K562 (cell line): Measurements from ENCODE around the gene HOXA10. TPM values are rescaled to one million over a fixed set of nuclear protein-coding genes. Genes with fewer than 3 reads are reported as not detected.

Experiments used
- NFIC ChIP-seq: fragments of 450-650 bp; IDR thresholded peaks from 2 replicates; pipeline ENCODE4 v1.6.1; 2017; ENCODE audit warnings: mild to moderate bottlenecking, inconsistent platforms
- PYGO2 ChIP-seq: fragments of 450-650 bp; IDR thresholded peaks from 2 replicates; pipeline ENCODE4 v1.6.1; 2016; ENCODE audit warnings: mild to moderate bottlenecking, missing genetic modification characterization, moderate library complexity, missing compliant biosample characterization
- SMAD2 ChIP-seq: fragments of 150-350 bp; IDR thresholded peaks from 2 replicates; pipeline ENCODE4 v1.6.1; 2014; ENCODE audit warnings: low read depth, mild to moderate bottlenecking, low read length
- ZNF165 ChIP-seq: fragments of 250-450 bp; sonication (Bioruptor Pico); IDR thresholded peaks from 2 replicates; pipeline ENCODE4 v1.4.0; 2020; ENCODE audit warnings: borderline replicate concordance
- ZNF41 ChIP-seq: fragments of 250-450 bp; sonication (Bioruptor Pico); conservative IDR thresholded peaks from 2 replicates; pipeline ENCODE4 v1.4.0; 2020; ENCODE audit warnings: mild to moderate bottlenecking
- ZNF644 ChIP-seq: fragments of 200-800 bp; sonication (Bioruptor generic); IDR thresholded peaks from 2 replicates; pipeline ENCODE4 v1.6.1; 2016; ENCODE audit warnings: low read depth, missing genetic modification characterization, missing compliant biosample characterization
- polyA plus RNA-seq, 8 experiments: library from polyadenylated mRNA; depleted of rRNA in 4 of 8; stranded (reverse) in 5 of 8; unstranded in 3 of 8; fragments of >200 nt; fragmentation: Nextera tagmentation in 2 of 8; fragmentation: Illumina TruSeq in 1 of 8; extraction: Ambion mirVana in 2 of 8; extraction: Trizol in 1 of 8; gene quantifications; 2 replicates each; pipeline versions ENCODE4 v1.2.1 to v1.2.3, GENCODE V29; 2011 to 2014; ENCODE audit warnings: inconsistent platforms in 1 of 8, missing spikeins in 1 of 8
- total RNA-seq, 7 experiments: library from RNA; depleted of rRNA in 6 of 7; stranded (reverse); fragments of >200 nt in 6 of 7; fragmentation: Illumina TruSeq in 2 of 7; extraction: Trizol in 2 of 7; gene quantifications; 2 replicates each; pipeline versions ENCODE4 v1.2.1 to v1.2.3, GENCODE V29; 2011 to 2021; ENCODE audit warnings: low replicate concordance in 1 of 7
- TF ChIP-seq, protein P1 (sequence below): fragments of 450-650 bp; IDR thresholded peaks from 2 replicates; pipeline ENCODE4 v1.6.1; 2016; ENCODE audit warnings: mild to moderate bottlenecking, moderate library complexity
- TF ChIP-seq, protein P2 (sequence below), 2 experiments: fragments of 450-650 bp; IDR thresholded peaks; 2 replicates each; pipeline ENCODE4 v1.6.1; 2016; ENCODE audit warnings: mild to moderate bottlenecking in 2 of 2, borderline replicate concordance in 1 of 2, low read depth in 1 of 2, moderate library complexity in 1 of 2

The HOXA10 gene
- total and polyA plus RNA-seq, 9 of the 15 experiments (the other 6 are each of a cell fraction or from before 2014, with no cell fraction given), result not detected

DNA sequence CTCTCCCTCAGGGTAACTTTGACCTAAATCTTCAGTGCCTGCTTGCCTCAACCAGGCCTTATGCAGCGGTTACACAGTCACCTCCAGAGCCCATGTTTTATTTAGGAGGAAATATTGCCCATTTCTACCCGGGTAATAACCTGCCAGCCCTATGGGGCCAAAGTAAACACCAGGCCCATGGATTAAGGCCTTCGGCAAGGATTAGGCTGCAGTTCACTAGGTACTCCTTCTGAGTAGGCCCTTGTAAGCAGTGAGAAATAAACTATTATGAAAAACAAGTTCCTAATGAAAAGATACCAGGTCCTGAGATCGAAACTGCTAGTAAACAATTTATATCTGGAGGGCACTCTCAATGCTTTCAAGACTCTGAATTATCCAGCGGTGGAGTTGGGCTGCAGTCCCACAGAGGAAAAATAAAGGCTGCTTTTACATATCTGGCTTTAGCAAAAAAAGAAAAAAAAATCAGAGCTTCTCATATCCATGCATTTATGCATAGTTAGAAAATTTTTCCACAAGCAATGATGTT is 3.7 kb upstream of the HOXA10 start (continued):
- TF ChIP-seq, protein P1, sequence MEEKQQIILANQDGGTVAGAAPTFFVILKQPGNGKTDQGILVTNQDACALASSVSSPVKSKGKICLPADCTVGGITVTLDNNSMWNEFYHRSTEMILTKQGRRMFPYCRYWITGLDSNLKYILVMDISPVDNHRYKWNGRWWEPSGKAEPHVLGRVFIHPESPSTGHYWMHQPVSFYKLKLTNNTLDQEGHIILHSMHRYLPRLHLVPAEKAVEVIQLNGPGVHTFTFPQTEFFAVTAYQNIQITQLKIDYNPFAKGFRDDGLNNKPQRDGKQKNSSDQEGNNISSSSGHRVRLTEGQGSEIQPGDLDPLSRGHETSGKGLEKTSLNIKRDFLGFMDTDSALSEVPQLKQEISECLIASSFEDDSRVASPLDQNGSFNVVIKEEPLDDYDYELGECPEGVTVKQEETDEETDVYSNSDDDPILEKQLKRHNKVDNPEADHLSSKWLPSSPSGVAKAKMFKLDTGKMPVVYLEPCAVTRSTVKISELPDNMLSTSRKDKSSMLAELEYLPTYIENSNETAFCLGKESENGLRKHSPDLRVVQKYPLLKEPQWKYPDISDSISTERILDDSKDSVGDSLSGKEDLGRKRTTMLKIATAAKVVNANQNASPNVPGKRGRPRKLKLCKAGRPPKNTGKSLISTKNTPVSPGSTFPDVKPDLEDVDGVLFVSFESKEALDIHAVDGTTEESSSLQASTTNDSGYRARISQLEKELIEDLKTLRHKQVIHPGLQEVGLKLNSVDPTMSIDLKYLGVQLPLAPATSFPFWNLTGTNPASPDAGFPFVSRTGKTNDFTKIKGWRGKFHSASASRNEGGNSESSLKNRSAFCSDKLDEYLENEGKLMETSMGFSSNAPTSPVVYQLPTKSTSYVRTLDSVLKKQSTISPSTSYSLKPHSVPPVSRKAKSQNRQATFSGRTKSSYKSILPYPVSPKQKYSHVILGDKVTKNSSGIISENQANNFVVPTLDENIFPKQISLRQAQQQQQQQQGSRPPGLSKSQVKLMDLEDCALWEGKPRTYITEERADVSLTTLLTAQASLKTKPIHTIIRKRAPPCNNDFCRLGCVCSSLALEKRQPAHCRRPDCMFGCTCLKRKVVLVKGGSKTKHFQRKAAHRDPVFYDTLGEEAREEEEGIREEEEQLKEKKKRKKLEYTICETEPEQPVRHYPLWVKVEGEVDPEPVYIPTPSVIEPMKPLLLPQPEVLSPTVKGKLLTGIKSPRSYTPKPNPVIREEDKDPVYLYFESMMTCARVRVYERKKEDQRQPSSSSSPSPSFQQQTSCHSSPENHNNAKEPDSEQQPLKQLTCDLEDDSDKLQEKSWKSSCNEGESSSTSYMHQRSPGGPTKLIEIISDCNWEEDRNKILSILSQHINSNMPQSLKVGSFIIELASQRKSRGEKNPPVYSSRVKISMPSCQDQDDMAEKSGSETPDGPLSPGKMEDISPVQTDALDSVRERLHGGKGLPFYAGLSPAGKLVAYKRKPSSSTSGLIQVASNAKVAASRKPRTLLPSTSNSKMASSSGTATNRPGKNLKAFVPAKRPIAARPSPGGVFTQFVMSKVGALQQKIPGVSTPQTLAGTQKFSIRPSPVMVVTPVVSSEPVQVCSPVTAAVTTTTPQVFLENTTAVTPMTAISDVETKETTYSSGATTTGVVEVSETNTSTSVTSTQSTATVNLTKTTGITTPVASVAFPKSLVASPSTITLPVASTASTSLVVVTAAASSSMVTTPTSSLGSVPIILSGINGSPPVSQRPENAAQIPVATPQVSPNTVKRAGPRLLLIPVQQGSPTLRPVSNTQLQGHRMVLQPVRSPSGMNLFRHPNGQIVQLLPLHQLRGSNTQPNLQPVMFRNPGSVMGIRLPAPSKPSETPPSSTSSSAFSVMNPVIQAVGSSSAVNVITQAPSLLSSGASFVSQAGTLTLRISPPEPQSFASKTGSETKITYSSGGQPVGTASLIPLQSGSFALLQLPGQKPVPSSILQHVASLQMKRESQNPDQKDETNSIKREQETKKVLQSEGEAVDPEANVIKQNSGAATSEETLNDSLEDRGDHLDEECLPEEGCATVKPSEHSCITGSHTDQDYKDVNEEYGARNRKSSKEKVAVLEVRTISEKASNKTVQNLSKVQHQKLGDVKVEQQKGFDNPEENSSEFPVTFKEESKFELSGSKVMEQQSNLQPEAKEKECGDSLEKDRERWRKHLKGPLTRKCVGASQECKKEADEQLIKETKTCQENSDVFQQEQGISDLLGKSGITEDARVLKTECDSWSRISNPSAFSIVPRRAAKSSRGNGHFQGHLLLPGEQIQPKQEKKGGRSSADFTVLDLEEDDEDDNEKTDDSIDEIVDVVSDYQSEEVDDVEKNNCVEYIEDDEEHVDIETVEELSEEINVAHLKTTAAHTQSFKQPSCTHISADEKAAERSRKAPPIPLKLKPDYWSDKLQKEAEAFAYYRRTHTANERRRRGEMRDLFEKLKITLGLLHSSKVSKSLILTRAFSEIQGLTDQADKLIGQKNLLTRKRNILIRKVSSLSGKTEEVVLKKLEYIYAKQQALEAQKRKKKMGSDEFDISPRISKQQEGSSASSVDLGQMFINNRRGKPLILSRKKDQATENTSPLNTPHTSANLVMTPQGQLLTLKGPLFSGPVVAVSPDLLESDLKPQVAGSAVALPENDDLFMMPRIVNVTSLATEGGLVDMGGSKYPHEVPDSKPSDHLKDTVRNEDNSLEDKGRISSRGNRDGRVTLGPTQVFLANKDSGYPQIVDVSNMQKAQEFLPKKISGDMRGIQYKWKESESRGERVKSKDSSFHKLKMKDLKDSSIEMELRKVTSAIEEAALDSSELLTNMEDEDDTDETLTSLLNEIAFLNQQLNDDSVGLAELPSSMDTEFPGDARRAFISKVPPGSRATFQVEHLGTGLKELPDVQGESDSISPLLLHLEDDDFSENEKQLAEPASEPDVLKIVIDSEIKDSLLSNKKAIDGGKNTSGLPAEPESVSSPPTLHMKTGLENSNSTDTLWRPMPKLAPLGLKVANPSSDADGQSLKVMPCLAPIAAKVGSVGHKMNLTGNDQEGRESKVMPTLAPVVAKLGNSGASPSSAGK, result no peak
- no peak for TF ChIP-seq PYGO2 (tag)
- TF ChIP-seq ZNF165, result no peak
- TF ChIP-seq ZNF644 (tag), result no peak
- TF ChIP-seq, protein P2, sequence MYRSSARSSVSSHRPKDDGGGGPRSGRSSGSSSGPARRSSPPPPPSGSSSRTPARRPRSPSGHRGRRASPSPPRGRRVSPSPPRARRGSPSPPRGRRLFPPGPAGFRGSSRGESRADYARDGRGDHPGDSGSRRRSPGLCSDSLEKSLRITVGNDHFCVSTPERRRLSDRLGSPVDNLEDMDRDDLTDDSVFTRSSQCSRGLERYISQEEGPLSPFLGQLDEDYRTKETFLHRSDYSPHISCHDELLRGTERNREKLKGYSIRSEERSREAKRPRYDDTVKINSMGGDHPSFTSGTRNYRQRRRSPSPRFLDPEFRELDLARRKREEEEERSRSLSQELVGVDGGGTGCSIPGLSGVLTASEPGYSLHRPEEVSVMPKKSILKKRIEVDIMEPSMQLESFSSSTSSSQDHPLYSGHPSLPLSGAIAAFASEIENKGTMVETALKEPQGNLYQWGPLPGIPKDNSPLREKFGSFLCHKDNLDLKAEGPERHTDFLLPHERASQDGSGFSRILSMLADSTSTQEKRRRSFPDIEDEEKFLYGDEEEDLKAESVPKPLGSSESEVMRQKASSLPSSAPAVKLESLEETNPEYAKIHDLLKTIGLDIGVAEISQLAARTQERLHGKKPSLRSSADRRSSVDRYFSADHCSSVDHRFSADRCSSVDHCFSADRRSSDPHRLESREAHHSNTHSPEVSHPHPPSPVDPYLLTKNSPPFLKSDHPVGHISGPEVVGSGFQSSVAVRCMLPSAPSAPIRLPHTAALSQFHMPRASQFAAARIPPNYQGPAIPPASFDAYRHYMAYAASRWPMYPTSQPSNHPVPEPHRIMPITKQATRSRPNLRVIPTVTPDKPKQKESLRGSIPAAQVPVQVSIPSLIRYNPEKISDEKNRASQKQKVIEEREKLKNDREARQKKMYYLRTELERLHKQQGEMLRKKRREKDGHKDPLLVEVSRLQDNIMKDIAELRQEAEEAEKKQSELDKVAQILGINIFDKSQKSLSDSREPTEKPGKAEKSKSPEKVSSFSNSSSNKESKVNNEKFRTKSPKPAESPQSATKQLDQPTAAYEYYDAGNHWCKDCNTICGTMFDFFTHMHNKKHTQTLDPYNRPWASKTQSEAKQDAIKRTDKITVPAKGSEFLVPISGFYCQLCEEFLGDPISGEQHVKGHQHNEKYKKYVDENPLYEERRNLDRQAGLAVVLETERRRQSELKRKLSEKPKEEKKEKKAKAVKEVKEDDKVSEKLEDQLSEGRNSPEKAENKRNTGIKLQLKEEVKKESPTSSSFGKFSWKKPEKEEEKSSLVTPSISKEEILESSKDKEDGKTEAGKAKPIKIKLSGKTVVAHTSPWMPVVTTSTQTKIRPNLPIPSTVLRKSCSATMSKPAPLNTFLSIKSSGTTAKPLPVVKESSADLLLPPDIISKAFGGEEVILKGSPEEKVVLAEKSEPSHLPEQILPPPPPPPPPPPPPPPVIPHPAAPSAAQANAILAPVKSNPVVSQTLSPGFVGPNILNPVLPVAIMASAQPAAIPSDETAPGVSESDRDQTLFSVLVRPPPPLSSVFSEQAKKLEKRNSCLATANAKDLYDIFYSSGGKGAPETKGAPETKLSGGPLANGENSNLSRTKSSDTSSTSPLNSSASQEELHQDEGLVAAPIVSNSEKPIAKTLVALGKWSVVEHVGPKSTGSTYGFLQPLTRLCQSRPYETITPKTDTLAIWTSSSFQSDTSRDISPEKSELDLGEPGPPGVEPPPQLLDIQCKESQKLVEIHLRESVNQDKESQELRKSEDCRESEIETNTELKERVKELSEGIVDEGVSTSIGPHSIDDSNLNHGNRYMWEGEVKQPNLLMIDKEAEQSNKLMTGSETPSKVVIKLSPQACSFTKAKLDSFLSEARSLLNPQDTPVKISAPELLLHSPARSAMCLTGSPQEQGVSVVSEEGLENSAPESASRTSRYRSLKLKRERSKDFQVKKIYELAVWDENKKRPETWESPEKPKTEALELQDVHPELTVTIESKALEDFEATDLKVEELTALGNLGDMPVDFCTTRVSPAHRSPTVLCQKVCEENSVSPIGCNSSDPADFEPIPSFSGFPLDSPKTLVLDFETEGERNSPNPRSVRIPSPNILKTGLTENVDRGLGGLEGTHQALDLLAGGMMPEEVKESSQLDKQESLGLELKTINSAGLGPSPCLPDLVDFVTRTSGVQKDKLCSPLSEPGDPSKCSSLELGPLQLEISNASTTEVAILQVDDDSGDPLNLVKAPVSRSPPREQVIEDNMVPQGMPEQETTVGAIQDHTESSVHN (IDR thresholded peaks at IDR 0.05; ENCODE audit: borderline replicate concordance in 1 of 2, low read depth in 1 of 2), result no peak
- TF ChIP-seq SMAD2, result no peak
- TF ChIP-seq NFIC, result no peak
- TF ChIP-seq ZNF41 (CRISPR knock-in tag), result no peak
